Endometrial microvascular endothelial cells (primary cell): Measurements from ENCODE around the gene MOGAT2. TPM values are rescaled to one million over a fixed set of nuclear protein-coding genes. Genes with fewer than 3 reads are reported as not detected.
"Not testable (repeated sequence)": the region's sequence is repeated elsewhere in the genome, so short reads cannot be mapped to it uniquely, and the experiment has no call there.

ENCODE experiments used
- in situ Hi-C: cut with HindIII; loops from 2 replicates; pipeline ENCODE4 v1.10.0; 2017; ENCODE audit warnings: low sequenced_read_pairs, low pct_unique_long_range_greater_than_20kb; ENCODE audit errors: inconsistent ontology term
- total RNA-seq: library from RNA; depleted of rRNA; stranded (reverse); fragments of >200 nt; gene quantifications from one replicate; pipeline ENCODE4 v1.2.3, GENCODE V29; 2015; ENCODE audit errors: inconsistent ontology term

The MOGAT2 gene
- total RNA-seq, 1 donor from 2014 or later: not detected

GRCh38 chr11:75718419-75719339 is 1.0 kb downstream of the MOGAT2 start:
- in situ Hi-C loops: no loop called here

GRCh38 chr11:75719340-75720239 is 2.0 kb downstream of the MOGAT2 start:
- in situ Hi-C loops: no loop called here

- in situ Hi-C loops: no loop called here
Measured at GRCh38 chr11:75720639-75721038, 3.0 kb downstream of the MOGAT2 start.

- in situ Hi-C loops: no loop called here
Measured at GRCh38 chr11:75721852-75722668, 4.4 kb downstream of the MOGAT2 start.

GRCh38 chr11:75722669-75723042 is 5.0 kb downstream of the MOGAT2 start:
- in situ Hi-C loops: no loop called here

DNA sequence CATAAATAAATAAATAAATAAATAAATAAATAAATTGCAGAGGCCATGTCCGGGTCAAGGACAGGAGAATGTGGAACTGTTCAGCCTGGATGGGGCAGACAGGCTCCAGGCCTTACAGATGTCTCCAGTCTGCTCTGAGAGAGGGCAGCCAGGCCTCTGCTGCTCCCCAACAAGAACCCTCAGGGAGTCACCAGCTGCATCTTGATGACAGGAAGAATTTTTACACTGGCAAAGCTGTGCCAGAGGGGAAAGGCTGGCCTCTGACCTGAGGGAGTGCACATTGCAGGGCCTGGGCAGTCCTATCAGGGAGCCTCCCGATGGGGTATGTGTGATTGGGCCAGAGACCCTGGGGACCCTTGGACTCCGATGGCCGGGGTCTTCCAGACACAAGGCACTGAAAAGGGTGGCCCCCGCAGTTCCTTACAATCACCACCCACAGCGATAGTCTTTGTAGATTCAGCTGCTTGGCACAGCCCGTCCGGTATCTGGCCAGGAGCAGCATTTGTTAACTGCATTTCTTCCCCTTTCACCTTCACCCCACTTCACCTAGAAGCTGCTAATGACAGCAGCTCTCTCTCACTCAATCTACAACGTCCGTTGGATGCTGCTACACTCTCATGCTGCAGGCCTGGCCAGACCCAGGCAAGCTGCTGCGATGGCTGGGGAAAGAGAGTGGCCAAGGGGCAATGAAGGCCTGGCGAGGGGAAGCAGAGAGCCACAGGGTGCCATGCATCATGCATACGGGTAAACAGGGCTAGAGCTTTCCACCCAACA is 8.1 kb downstream of the MOGAT2 start:
- in situ Hi-C loops: no loop called here

- in situ Hi-C loops: no loop called here
Measured at GRCh38 chr11:75728992-75729391, 11.4 kb downstream of the MOGAT2 start.

DNA sequence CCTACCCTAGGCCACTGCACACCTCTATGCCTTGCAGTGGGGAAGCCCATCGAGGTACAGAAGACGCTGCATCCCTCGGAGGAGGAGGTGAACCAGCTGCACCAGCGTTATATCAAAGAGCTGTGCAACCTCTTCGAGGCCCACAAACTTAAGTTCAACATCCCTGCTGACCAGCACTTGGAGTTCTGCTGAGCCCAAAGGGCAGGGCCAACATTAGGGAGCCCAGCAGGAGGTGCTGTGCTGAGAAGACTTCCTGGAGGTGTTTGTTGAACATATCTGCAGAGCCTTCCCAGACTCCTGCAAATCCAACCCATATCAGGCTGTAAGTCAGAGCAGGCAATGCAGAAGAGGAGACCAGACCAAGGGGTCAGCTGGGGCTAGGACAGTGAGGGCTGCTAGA is 13.5 kb downstream of the MOGAT2 start:
- in situ Hi-C loops: no loop called here

- in situ Hi-C loops: no loop called here
Measured at GRCh38 chr11:75733071-75733430, 15.4 kb downstream of the MOGAT2 start.

- in situ Hi-C loops: no loop called here
Measured at GRCh38 chr11:75733431-75734107, 15.9 kb downstream of the MOGAT2 start.

- in situ Hi-C loops: no loop called here
Measured at GRCh38 chr11:75734491-75735180, 17.0 kb downstream of the MOGAT2 start.

DNA sequence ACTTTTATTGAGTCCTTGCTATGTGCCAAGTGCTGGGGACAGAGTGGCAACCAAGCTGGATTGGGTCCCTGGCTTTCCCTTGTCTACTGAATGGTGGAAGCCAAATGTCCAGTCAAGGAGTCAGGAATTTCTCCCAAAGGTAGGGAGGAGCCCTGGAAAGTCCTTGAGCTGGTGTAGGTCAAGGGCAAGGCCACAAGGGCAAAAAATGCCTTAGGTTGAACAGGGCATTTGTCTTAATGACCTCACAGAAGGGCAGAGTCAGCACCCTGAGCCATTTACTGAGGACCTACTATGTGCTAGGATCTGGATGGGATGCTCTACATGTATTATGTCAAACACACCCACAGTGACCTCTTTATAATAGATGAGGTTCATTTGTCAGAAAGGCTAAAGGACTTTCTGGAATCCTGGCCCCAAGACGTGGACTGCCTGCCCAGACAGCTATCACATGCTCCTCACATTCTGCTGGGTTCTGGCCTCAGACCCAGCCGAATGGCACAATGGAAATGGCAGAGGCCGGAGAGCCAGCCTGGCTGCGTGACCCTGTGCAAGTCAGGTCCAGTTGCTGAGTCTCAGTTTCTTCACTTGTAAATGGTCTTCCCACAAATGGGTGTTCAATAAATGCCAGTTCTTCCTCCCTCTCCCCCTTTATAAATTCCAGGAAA is 17.7 kb downstream of the MOGAT2 start:
- in situ Hi-C loops: no loop called here

GRCh38 chr11:75737314-75737713 is 19.7 kb downstream of the MOGAT2 start:
- in situ Hi-C loops: no loop called here

- in situ Hi-C loops: no loop called here
Measured at GRCh38 chr11:75740681-75741080, 23.0 kb downstream of the MOGAT2 start.

DNA sequence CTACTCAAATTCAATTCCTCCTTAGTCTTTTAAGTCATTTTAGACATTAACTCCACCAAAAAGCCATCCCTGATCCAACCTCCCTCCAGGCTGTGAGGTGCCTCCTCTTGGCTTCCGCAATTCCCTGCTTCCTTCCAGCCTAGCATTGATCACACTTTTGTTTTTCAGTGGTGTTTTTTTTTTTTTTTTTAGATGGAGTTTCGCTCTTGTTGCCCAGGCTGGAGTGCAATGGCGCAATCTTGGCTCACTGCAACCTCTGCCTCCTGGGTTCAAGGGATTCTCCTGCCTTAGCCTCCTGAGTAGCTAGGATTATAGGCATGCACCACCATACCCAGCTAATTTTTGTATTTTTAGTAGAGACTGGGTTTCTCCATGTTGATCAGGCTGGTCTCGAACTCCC is 25.5 kb downstream of the MOGAT2 start:
- in situ Hi-C loops: not testable (repeated sequence)

DNA sequence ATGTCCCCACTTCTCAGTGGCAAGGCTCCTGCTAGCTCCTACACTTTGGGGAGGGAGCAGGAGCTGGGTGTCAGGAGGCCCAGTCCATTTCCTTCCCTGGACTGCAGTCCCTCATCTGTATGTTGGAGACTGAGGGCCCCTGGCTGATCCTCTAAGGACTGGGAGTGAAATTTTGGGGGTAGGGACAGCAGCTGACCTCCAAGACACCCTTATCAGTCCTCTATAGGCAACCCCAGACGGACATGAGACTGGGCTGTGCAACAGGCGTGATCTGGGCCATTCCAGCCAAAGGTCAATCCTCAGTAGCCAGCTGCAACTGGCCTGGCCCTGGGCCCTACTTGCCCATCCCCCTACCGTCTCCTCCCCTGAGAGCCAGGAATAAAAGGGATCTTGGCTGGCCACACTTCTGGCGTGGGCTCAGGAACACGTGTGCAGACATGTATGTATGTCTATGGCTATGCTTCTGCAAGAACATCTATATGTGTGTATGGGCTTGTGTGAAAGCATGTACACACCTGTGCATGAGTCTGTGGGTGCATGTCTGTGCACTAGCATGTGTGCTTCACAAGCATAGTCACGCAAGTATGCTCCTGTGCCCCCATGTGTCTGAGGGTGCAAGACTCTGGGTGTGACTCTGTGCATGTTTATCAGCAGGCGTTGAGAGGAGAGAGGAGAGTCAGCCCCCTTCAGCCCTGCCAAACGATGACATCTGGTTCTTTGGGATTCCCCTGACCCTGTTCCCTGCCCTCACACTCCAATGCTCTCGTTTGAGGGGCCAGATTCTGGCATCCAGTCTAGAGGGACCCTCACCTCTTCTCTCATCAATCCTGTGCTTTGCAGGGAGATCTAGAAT is 26.3 kb downstream of the MOGAT2 start:
- in situ Hi-C loops: no loop called here
